HG02763 (cell line): Measurements from ENCODE around the gene ZNF576.
"Not testable (repeated sequence)": the region's sequence is repeated elsewhere in the genome, so short reads cannot be mapped to it uniquely, and the experiment has no call there.

ENCODE experiments used
- ATAC-seq: cut with Tn5 transposase; IDR thresholded peaks from one replicate; pipeline ENCODE4 v1.9.1; 2021; ENCODE audit warnings: mild to moderate bottlenecking, moderate library complexity; ENCODE audit not compliant: unreplicated experiment

The ZNF576 gene

DNA sequence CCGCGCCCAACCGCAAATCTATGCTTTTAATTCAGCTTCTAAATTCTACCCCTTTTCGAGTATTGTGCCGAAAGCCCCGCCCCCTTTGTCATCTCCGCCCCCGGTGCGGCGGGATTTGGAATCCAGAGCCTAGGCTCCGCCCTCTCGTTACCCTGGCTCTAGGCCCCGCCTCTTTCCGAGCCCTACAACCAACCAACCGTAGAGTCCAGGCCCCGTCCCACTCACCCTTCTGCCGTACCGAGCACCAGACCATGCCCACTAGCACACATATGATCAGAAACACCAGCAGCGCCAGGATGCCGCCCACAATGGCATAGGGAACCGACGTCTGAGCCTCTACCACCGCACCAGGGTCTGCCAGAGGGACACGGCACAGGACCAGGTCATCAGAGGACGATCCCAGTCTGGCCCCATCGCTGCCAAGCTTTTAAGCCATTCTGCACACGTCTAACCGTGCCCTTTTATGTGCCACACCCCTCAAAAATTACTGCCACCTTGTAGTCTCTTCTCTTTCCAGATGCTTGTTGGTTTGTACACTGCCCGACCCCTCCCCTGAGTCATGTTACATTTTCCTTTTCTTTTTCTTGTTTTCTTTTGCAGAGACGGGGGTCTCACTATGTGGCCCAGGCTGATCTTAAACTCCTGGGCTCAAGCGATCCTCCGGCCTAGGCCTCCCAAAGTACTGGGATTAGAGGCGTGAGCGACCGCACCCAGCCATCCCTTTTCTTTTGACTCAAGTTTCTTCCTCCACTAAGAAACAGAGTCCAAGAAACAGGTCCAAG is 27.7 kb downstream of the ZNF576 start:
- ATAC-seq = no peak

DNA sequence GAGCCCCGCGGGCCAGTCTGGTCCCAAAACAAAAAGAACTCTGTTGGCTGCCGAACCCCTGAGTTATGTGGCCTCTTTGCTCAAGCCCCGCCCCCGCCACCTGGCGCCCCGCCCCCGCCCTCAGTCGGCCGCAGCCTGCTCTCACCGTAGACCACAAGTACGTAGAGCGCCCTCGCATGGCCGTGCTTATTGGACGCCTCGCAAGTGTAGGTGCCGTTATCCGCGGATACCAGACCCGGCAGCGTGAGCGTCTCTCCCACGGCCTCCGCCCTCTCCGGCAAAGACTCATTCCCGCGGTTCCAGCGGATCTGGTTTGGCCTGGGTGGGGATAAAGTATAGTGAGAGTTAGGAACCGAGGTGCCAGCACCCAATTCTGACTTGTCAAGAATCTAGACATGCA is 28.5 kb downstream of the ZNF576 start:
- ATAC-seq = no peak

DNA sequence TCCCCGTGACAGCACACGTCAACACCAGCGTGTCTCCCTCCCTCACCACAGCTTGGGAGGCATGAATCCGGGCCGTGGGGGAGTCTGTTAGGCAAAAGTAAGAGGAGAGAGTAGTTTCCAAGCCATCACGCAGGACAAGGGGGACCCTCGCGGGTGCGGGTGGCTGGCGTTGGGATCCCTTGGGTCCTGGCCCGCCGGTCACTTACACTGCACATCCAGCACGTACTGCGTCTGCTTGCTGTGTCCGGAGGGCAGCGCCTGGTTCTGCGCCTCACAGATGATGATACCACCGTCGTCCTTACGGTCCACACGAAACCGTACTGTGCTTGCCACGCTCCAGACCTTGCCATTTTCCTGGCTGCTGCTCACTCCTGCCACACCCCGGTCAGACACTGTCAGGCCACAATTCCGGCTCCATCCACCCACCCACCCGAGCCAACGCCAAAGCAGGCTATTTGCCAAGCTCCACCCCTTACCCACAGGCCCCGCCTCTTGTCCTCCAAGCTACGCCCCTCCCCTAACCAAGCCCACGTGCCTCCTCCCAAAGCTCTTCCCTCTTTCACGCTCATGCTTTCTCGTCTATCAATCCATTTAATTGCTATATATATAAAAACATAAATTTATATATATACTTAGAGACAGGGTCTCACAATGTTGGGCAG is 29.7 kb downstream of the ZNF576 start:
- ATAC-seq = no peak

DNA sequence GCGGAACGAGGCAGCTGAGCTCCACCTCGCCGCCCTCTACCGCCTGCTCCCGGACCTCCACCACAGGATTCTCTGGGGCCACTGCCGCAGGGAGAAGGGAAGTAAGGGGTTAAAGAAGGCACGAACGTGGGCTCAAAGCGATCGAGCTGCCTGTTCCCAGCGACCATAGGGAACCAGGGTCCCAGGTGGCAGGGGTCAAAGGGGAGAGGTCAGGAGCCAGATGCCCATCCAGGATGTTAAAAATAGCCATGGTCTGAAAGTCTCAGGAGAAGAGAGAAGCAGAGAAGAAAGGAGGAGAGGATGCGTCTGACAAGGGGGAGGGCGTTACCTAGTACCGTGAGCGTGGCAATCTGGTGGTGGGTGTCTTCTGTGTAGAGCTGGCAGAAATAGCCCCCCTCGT is 30.4 kb downstream of the ZNF576 start:
- no peak for ATAC-seq

DNA sequence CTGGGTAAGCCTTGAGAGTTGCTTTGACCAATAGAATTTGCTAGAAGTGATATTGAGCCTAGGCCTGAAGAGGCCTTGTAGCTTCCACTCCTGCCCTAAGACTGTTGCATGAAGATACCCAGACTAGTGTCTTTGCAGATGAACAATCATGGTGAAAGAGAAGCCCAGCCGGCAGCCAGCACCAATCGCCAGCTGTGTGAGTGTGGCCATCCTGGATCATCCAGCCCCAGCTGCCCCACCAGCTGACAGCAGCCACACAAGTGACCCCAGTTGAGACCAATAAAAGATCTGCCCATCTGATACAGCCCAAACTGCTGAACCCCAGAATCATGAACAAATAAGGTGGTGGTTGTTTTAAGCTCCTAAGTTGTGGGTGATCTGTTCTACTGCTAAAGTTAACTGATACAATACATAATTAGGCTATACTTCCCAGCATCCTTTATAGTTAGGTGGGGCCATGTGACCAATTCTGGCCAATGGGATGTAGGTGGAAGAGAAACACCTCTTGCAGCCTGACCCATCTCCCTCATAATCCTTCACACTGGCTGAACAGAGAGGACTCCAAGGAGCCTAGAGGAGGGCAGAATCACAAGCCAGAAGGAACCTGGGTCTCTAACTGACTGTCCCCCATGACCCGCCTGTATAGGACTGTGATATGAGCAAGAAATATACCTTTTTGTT is 32.4 kb downstream of the ZNF576 start:
- no peak for ATAC-seq

DNA sequence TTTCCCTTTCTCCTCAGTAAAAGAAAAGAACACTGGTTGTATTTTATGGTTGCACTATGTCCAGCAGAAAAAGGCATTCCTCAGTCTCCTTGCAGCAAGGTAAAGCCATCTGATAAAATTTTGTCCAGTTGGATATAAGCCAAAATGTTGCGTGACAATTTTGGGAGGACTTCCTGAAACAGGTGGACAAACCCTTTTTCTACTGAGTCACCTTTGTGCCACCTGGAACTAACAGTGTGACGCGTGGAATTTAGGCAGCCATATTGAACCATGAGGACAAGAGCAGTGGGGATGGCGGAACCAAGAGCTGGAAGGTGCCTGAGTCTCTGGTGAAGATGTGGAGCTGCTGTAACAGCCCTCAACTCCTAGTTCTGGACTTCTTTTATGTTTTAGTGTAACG is 35.1 kb downstream of the ZNF576 start:
- no peak for ATAC-seq

DNA sequence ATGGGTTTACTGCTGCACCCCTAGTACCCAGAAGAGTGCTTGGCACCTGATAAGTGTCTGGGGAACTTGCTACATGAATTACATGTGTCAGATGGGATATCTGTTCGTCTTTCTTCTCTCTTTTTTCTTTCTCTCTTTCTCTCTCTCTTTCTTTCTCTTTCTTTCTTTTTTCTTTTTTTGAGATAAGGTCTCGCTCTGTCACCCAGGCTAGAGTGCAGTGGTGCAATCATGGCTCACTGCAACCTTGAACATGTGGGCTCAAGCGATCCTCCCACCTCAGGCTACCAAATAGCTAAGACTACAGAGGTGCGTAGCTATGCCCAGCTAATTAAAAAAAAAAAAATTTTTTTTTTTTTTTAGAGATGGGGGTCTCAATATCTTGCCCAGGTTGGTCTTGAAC is 37.1 kb downstream of the ZNF576 start:
- ATAC-seq = no peak

DNA sequence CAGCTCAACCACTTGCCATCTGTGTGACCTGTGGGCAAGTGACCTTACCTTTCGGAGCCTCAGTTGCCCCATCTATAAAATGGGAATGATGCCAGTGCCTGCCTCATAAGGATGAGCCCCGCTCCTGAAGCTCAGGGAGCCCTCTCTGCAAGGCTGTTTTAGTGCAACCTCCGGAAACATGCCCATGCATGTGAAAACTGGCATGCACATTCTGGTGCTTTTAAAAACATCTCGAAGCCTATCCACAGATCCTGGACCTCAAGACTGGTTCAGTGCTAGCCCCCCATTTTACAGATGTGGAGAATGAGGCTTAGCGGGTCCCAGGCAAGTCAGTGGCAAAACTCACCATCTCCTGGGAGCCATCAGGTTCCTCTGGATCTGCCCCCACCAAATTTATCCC is 37.7 kb downstream of the ZNF576 start:
- no peak for ATAC-seq

DNA sequence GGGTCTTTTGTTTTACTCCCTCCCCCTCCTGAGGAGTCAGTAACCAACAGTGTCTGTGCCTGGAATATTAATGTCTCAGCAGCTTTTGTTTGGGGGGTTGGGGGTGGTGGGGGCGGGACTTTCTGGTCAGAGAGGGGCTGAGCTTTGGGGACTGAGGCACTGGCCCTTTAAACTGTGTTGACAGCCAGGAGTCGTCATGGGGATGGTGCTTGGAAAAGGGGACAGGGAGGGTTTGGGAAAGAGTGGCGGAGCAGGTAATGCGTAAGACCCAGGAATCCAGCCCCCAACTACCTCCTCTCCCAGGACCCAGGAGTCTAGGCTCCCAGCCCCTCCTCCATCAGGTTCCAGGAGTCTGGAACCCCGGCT is 38.1 kb downstream of the ZNF576 start:
- ATAC-seq = no peak

DNA sequence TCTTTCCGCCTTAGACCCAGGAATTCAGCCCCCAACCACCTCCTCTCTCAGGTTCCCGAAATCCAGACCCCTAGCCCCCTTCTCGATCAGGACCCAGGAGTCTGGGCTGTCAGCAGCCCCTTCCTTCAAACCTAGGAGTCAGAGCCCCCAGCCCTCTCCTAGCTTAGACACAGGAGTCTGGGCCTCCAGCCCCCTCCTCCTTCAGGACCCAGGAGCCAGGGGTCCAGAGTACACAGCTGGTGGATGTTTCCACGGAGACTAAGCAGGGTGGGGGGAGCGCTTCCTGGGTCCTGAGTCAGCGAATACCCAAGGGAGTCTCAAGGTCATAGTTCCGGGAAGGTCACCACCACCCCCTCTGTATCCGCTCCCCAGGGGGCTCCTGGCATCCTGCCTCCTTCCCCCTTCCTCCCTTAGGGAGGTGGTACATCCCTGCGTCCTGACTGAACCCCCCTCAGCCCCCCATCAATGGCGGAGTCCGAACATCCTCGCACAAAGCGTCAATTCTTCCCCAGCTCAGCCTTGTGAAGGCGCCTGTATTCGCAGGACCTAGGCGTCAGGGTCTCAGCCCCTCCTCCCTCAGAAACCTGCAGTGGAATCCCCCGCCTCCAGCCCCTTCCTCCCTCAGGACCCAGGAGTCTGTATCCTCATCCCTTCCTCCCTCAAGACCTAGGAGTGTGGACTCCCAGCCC is 38.6 kb downstream of the ZNF576 start:
- no peak for ATAC-seq

DNA sequence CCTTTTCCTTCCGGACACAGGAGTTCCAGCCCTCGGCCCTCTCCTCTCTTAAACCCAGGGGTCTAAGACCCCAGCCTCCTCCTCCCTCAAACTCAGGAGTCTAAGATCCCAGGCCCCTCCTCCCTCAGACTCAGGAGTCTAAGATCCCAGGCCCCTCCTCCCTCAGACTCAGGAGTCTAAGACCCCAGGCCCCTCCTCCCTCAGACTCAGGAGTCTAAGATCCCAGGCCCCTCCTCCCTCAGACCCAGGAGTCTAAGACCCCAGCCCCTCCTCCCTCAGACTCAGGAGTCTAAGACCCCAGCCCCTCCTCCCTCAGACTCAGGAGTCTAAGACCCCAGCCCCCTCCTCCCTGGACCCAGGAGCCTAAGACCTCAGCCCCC is 39.2 kb downstream of the ZNF576 start:
- not testable (repeated sequence) for ATAC-seq

DNA sequence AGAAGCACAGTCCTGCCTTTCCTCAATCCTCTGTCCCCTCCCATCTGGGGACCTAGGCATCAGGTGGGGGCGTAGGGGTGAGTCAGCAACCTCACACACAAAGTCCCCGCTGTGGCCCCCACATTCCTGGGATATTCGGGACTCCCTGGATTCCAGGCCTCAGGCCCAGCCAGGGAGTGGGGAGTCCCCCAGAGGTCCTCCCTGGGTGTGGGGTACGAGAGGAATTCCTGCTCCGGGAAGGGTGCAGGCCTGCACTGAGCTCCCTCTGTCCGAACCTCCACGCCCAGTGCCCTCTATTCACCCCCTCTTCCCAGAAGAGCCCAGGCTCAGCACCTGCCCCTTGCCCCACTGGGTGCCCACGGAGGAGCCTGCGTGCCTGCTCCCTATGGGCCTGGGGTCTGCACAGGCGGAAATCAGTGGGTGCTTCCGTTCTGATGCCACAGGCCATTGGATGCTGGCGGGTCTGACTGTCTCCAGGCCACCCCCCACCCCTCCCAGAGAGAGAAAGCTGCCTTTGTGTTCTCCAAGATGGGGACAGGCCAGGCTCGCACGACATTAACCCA is 39.8 kb downstream of the ZNF576 start:
- ATAC-seq = no peak

DNA sequence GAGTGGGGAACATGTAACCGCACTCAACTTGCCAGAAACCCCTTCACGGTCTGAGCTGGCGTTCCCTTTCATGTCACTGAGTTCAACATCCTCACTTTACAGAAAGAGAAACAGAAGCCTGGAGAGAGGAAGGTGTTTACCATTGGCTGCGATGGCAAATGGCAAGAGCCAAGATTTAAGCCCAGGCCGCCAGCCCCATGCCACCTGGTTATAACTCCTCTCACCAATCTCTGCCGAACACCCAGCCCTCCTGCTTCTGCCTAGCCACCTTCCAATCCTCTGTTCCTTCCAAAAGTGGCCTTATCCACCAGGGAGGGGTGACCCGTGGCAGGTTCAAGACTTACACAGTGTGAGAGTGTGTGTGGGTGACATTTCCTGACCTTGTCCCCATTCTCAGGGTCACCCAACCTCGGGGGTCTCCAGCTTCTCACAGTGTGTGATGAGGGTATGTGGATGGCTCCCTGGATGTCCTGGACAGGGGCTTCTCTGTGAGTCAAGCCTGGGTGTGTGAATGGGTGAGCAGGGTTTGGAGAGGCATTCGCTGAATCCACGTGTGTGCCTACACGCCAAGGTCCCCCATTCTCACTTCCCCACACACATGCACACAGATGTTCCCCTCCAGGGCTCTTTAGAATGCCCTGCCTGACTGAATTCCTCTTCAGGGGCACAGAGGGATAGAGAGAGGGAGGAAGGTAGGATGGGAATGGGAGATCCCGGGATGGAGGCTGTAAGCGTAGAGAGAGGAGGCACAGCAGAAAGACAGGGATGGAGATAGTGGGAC is 42.0 kb downstream of the ZNF576 start:
- ATAC-seq = no peak

DNA sequence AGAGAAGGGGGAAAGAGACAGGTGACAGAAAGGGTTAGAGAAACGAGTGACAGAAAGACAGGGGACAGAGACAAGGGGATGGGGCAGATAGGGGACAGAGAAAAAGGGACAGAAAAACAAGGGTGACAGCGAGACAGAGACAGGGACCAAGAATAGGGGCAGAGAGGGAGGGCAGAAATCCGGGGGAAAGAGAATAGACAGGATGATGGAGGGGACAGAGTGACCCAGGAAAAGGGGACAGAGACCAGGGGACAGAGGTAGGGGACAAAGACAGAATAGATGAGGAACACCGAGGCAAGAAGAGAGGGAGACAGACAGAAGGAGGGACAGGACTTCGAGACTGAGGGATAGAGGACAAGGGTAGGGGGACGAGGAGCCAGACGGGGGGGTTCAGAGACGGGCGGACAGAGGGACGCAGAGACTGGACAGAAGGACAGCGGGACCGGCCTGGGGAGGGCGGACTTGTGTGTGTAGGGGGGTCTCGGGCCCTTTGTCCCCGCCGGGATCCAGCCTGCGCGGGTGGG is 42.7 kb downstream of the ZNF576 start:
- ATAC-seq = no peak

DNA sequence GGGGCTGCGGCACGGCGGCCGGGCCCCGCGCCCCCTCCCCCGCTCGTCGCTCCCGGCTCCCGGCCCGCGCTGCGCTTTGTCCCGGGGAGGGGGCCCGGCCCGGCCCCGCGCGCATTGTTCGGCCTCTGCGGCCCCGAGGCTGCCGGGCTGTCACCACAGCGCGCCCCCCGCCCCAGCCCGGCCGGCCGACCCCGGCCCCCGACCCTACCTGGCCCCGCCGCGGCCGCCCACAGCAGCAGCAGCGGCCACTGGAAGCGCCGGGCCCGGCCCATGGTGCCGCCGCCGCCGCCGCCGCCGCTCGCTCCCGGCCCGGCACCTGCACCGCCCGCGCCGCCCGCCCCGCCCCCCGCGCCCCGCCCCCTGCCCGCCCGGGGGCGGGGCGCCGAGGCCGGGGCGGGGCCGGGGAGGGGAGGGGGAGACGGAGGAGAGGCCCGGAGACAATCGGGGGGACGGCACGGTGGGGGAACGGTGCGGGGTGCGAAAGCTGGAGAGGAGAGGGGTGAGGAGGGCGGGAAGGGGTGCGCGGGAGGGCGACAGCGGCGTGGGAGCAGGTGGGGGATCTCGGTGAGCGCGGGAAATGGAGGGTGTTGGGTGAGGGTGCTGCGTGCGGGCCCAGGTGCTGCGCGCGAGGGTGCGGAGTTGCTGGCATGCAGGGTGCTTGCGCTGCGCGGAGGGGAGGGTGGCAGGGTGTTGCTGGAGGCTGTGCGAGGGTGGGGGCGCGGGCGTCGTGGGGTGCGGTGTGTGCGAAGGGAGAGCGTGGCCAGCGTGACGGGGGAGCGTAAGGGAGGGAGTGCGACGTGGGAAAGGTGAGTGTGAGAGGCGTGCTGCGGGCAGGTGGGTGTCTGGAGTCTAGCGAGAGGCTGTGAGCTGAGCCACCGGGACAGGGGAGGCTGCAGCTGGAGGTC is 43.4 kb downstream of the ZNF576 start, which contains the start of gene CADM4:
Gene CADM4, minus strand, starts transcription at position 332 of the 905 bp plus-strand sequence. Its CDS starts 60 bp downstream, at position 272.
- ATAC-seq = no peak

DNA sequence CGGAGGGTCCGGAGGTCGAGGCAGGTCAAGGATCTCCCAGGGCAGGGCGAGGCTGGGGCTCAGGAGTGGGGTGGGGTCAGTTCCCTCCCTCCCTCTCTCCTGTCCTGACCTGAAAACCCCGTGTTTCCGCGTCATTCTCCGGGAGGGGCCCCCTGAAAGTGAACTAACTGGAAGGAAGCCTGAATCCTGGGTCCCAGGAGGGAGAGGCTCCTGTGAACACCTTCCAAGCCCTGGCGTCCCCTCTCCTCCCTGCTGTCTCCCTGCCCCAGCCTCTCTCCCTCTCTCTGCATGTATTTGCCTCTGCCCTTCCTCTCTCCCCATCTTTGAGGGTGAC is 44.0 kb downstream of the ZNF576 start:
- no peak for ATAC-seq

DNA sequence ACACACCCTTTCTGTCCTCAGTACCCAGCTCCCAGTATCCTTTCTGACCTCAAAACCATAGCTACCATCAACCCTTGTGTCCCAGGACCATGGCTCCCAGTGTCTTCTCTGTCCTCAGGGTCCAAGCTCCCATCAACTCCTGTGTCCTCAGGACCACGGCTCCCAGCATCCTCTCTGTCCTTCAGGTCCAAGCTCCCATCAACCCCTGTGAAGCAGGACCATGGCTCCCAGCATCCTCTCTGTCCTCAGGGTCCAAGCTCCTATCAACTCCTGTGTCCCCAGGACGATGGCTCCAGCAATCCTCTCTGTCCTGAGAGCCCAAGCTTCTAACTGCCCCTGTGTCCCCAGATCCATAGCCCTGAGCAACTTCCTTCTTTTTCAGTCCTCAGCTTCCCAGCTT is 44.9 kb downstream of the ZNF576 start:
- ATAC-seq = no peak

DNA sequence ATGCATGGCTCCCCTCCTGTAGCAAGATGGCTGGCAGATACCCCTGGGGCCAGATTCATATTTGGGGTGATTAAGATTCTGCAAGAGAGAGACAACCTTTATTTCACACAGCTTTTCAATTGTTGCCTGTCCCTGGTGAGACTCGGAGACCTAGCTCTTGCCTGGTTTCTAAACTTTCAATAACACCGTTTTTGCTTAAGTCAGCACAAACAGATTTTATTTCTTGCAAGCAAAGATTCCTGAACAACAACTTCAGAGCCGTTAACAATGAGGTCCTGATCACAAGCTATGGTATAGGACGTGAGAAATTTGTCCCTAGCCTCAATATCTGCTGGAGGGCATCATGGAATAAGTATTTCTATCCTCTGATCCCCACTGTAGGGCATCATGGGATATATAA is 46.1 kb downstream of the ZNF576 start:
- ATAC-seq = no peak

DNA sequence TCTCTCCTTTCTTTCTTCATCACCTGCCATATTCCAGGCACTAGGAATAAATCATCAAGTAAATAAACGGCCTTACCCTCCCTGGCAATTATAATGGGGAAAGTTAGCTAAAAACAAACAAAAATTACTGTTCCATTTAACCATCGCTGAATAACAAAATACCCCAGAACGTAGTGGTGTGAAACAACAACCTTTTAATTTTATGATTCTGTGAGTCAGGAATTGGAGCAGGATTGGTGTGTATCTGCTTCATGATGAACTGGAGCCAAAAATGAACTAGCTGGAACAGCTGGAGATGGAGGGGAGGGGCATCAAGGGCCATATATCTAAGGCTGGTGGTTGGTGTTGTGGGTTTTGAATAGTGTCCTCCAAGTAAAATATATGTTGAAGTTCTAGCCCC is 46.9 kb downstream of the ZNF576 start:
- ATAC-seq = no peak
